MM.1S (cell line): Measurements from ENCODE around the gene SCYGR1.
"Not testable (repeated sequence)": the region's sequence is repeated elsewhere in the genome, so short reads cannot be mapped to it uniquely, and the experiment has no call there.

Experiments
- DNase-seq: peaks from one replicate; pipeline ENCODE4 v3.0.0-alpha.2; 2015
- H2AFZ ChIP-seq: fragments of 300-600 bp; sonication (generic); 2 replicates; pipeline ENCODE4 v1.6.0; 2016; ENCODE audit warnings: antibody characterized with exemption, low read length
- H3F3A ChIP-seq: fragments of 300-600 bp; sonication (generic); 2 replicates; pipeline ENCODE4 v1.6.1; 2016; ENCODE audit warnings: mild to moderate bottlenecking, antibody characterized with exemption, low read length, moderate library complexity, mixed read lengths; ENCODE audit not compliant: insufficient read depth
- H3K27ac ChIP-seq: fragments of 300-600 bp; sonication (generic); 2 replicates; pipeline ENCODE4 v1.5.1; 2016; ENCODE audit warnings: mild to moderate bottlenecking, low read length
- H3K27me3 ChIP-seq: fragments of 300-600 bp; sonication (generic); replicated peaks from 2 replicates; pipeline ENCODE4 v1.6.0; 2016; ENCODE audit warnings: low read length; ENCODE audit not compliant: insufficient read depth
- H3K36me3 ChIP-seq: fragments of 300-600 bp; sonication (generic); replicated peaks from 2 replicates; pipeline ENCODE4 v1.6.1; 2016; ENCODE audit warnings: mild to moderate bottlenecking, low read length, mixed read lengths; ENCODE audit not compliant: insufficient read depth
- H3K4me1 ChIP-seq: fragments of 300-600 bp; sonication (generic); 2 replicates; pipeline ENCODE4 v1.6.1; 2016; ENCODE audit warnings: low read length, mixed read lengths
- H3K4me2 ChIP-seq: fragments of 300-600 bp; sonication (generic); 2 replicates; pipeline ENCODE4 v1.6.0; 2016; ENCODE audit warnings: low read depth, low read length
- H3K4me3 ChIP-seq: fragments of 300-600 bp; sonication (generic); 2 replicates; pipeline ENCODE4 v1.5.1; 2016; ENCODE audit warnings: low read length, mixed read lengths
- H3K79me2 ChIP-seq: fragments of 300-600 bp; sonication (generic); 2 replicates; pipeline ENCODE4 v1.6.1; 2016; ENCODE audit warnings: mixed run types, low read length, mixed read lengths
- H3K9ac ChIP-seq: fragments of 300-600 bp; sonication (generic); 2 replicates; pipeline ENCODE4 v1.6.1; 2016; ENCODE audit warnings: low read length, mixed read lengths
- H3K9me2 ChIP-seq: fragments of 300-600 bp; sonication (generic); replicated peaks from 2 replicates; pipeline ENCODE4 v1.6.1; 2016; ENCODE audit warnings: mild to moderate bottlenecking, low read length, mixed read lengths; ENCODE audit not compliant: insufficient read depth
- H3K9me3 ChIP-seq: fragments of 300-600 bp; sonication (generic); replicated peaks from 2 replicates; pipeline ENCODE4 v1.6.1; 2016; ENCODE audit warnings: mild to moderate bottlenecking, low read length, mixed read lengths; ENCODE audit not compliant: insufficient read depth
- H4K20me1 ChIP-seq: fragments of 300-600 bp; sonication (generic); 2 replicates; pipeline ENCODE4 v1.6.1; 2016; ENCODE audit warnings: mild to moderate bottlenecking, low read length, moderate library complexity, mixed read lengths; ENCODE audit not compliant: insufficient read depth
- CTCF ChIP-seq: fragments of 300-600 bp; sonication (generic); IDR thresholded peaks from 2 replicates; pipeline ENCODE4 v1.5.1; 2016; ENCODE audit warnings: antibody characterized with exemption, low read length, mixed read lengths
- EZH2 ChIP-seq: fragments of 300-600 bp; sonication (generic); optimal IDR thresholded peaks from 2 replicates; pipeline ENCODE3; 2017; ENCODE audit warnings: low read depth, mild to moderate bottlenecking, antibody characterized with exemption, low read length, mixed read lengths
- EZH2phosphoT487 ChIP-seq: fragments of 300-600 bp; sonication (generic); IDR thresholded peaks from 2 replicates; pipeline ENCODE4 v1.6.1; 2018; ENCODE audit warnings: antibody characterized with exemption, low read length

SCYGR1 gene

GRCh38 chr2:227387583-227387982, at the start of gene SCYGR1:
Gene SCYGR1 (minus strand): TSS chr2:227387949. CDS start chr2:227387949, 0 bp downstream.
- H2AFZ ChIP-seq, H3K27me3 ChIP-seq, H3K79me2 ChIP-seq, H3K9ac ChIP-seq, H3K4me2 ChIP-seq, H4K20me1 ChIP-seq, H3K9me2 ChIP-seq, H3K4me1 ChIP-seq, H3K36me3 ChIP-seq, H3K4me3 ChIP-seq, H3K9me3 ChIP-seq, DNase-seq, H3F3A ChIP-seq, H3K27ac ChIP-seq: not testable (repeated sequence)

GRCh38 chr2:227436436-227437174, 48.9 kb upstream of the SCYGR1 start:
- Histone ChIP-seq H3K4me2 (no peak overlapping the region), H3K27ac (no peak overlapping the region), H3K9me2 (no peaks in the 10 kb centered on the region), H2AFZ (no peak overlapping the region), H3K79me2 (no peaks in the 10 kb centered on the region), H3K4me1 (no peaks in the 10 kb centered on the region), H3K36me3 (no peaks in the 10 kb centered on the region), H3K9me3 (no peaks in the 10 kb centered on the region), H3K9ac (no peak overlapping the region), H3F3A (no peaks in the 10 kb centered on the region), H3K4me3 (no peak overlapping the region), H3K27me3 (no peaks in the 10 kb centered on the region), H4K20me1 (no peaks in the 10 kb centered on the region)
- TF ChIP-seq EZH2 (no peak), EZH2phosphoT487 (no peak), CTCF (no peak)
- DNase-seq = no peak

GRCh38 chr2:227433171-227433570, 45.4 kb upstream of the SCYGR1 start:
- DNase-seq = no peak
- no peaks in the 10 kb centered on the region for H3F3A ChIP-seq
- H3K9ac ChIP-seq = no peak overlapping the region
- no peak overlapping the region for H3K4me3 ChIP-seq
- no peaks in the 10 kb centered on the region for H3K4me1 ChIP-seq
- H3K27me3 ChIP-seq = no peaks in the 10 kb centered on the region
- no peaks in the 10 kb centered on the region for H3K9me2 ChIP-seq
- no peaks in the 10 kb centered on the region for H3K36me3 ChIP-seq
- H4K20me1 ChIP-seq = no peaks in the 10 kb centered on the region
- no peak overlapping the region for H3K27ac ChIP-seq
- H3K79me2 ChIP-seq = no peaks in the 10 kb centered on the region
- no peak overlapping the region for H3K4me2 ChIP-seq
- TF ChIP-seq EZH2phosphoT487 (no peak), CTCF (no peak), EZH2 (no peak)
- H3K9me3 ChIP-seq = no peaks in the 10 kb centered on the region
- no peak overlapping the region for H2AFZ ChIP-seq

- Histone ChIP-seq H3K4me1 (no peaks in the 10 kb centered on the region), H3K9ac (no peak overlapping the region), H3K79me2 (no peaks in the 10 kb centered on the region), H3K27me3 (no peaks in the 10 kb centered on the region), H3K9me2 (no peaks in the 10 kb centered on the region), H3K27ac (no peak overlapping the region), H3K4me3 (no peak overlapping the region), H2AFZ (no peak overlapping the region), H4K20me1 (no peaks in the 10 kb centered on the region), H3K9me3 (no peaks in the 10 kb centered on the region), H3F3A (no peaks in the 10 kb centered on the region), H3K36me3 (no peaks in the 10 kb centered on the region), H3K4me2 (no peak overlapping the region)
- no peak for DNase-seq
- TF ChIP-seq EZH2phosphoT487 (no peak), CTCF (no peak)
These were observed 42.9 kb upstream of the SCYGR1 start for GRCh38 chr2:227430639-227431038.
